Liver (tissue), 9 donors: ENCODE measurements around the gene EEIG2. TPM values are rescaled to one million over a fixed set of nuclear protein-coding genes. Genes with fewer than 3 reads are reported as not detected.
"Not testable (repeated sequence)": the region's sequence is repeated elsewhere in the genome, so short reads cannot be mapped to it uniquely, and the experiment has no call there.

Experiments
- DNase-seq: peaks from one replicate; pipeline ENCODE4 v3.0.0-alpha.2; 2017; ENCODE audit warnings: low spot score
- H3K27ac ChIP-seq, 2 donors: one replicate each; pipeline ENCODE4 v1.7.0; 2013; ENCODE audit warnings: inconsistent platforms in 2 of 2, low read length in 2 of 2, control low read depth in 1 of 2, low read depth in 1 of 2, mild to moderate bottlenecking in 1 of 2
- H3K27me3 ChIP-seq, 4 donors: one replicate each; pipeline versions ENCODE4 v1.6.1 to v1.7.0; 2013; ENCODE audit warnings: low read length in 3 of 4, inconsistent platforms in 1 of 4, mild to moderate bottlenecking in 1 of 4, moderate library complexity in 1 of 4; ENCODE audit not compliant: control insufficient read depth in 4 of 4, insufficient read depth in 4 of 4
- H3K36me3 ChIP-seq, 4 donors: one replicate each; pipeline versions ENCODE4 v1.6.1 to v1.7.0; 2013; ENCODE audit warnings: low read length in 3 of 4, mild to moderate bottlenecking in 3 of 4, low read depth in 1 of 4, moderate library complexity in 1 of 4; ENCODE audit not compliant: control insufficient read depth in 4 of 4, insufficient read depth in 3 of 4
- H3K4me1 ChIP-seq, 4 donors: one replicate each; pipeline versions ENCODE4 v1.6.1 to v1.7.0; 2013; ENCODE audit warnings: low read length in 3 of 4, mild to moderate bottlenecking in 3 of 4, moderate library complexity in 1 of 4; ENCODE audit not compliant: control insufficient read depth in 4 of 4, insufficient read depth in 4 of 4
- H3K4me3 ChIP-seq, 3 donors: one replicate each; pipeline versions ENCODE4 v1.6.1 to v1.7.0; 2013; ENCODE audit warnings: low read length in 3 of 3, control low read depth in 1 of 3, low read depth in 1 of 3, mild to moderate bottlenecking in 1 of 3
- H3K9ac ChIP-seq, 2 donors: one replicate each; pipeline ENCODE4 v1.7.0; 2013; ENCODE audit warnings: low read length in 2 of 2, mild to moderate bottlenecking in 2 of 2, moderate library complexity in 2 of 2, control low read depth in 1 of 2, low read depth in 1 of 2
- H3K9me3 ChIP-seq, 4 donors: one replicate each; pipeline versions ENCODE4 v1.6.1 to v1.7.0; 2013; ENCODE audit warnings: low read length in 3 of 4; ENCODE audit not compliant: control insufficient read depth in 4 of 4
- CTCF ChIP-seq: fragments of 150-350 bp; IDR thresholded peaks from 2 replicates; pipeline ENCODE4 v1.5.1; 2017; ENCODE audit warnings: improper control_type of control experiment, low read depth, low read length; ENCODE audit not compliant: missing input control
- EGR1 ChIP-seq, 2 donors: IDR thresholded peaks; 2 replicates each; pipeline ENCODE4 v1.6.1; 2016 to 2018; ENCODE audit warnings: antibody characterized with exemption in 2 of 2, low read depth in 2 of 2
- FOXA1 ChIP-seq: IDR thresholded peaks from 2 replicates; pipeline ENCODE4 v1.6.1; 2016; ENCODE audit warnings: antibody characterized with exemption
- FOXA2 ChIP-seq: IDR thresholded peaks from 2 replicates; pipeline ENCODE4 v1.6.1; 2016; ENCODE audit warnings: antibody characterized with exemption
- GABPA ChIP-seq, 2 donors: IDR thresholded peaks in 1 of 2; conservative IDR thresholded peaks in 1 of 2; 2 replicates each; pipeline ENCODE4 v1.6.1; 2016; ENCODE audit warnings: antibody characterized with exemption in 2 of 2, mild to moderate bottlenecking in 1 of 2, moderate library complexity in 1 of 2
- HNF4A ChIP-seq, 2 donors: conservative IDR thresholded peaks; 2 replicates each; pipeline ENCODE4 v1.6.1; 2016; ENCODE audit warnings: antibody characterized with exemption in 2 of 2, mild to moderate bottlenecking in 2 of 2
- HNF4G ChIP-seq: IDR thresholded peaks from 2 replicates; pipeline ENCODE4 v1.6.1; 2016; ENCODE audit warnings: antibody characterized with exemption
- JUND ChIP-seq, 2 donors: IDR thresholded peaks; 2 replicates each; pipeline ENCODE4 v1.6.1; 2016; ENCODE audit warnings: antibody characterized with exemption in 2 of 2
- MAX ChIP-seq: IDR thresholded peaks from 2 replicates; pipeline ENCODE4 v1.6.1; 2016; ENCODE audit warnings: antibody characterized with exemption
- NR2F2 ChIP-seq: IDR thresholded peaks from 2 replicates; pipeline ENCODE4 v1.6.1; 2016; ENCODE audit warnings: antibody characterized with exemption
- RAD21 ChIP-seq, 2 donors: IDR thresholded peaks; 2 replicates each; pipeline ENCODE4 v1.6.1; 2016; ENCODE audit warnings: antibody characterized with exemption in 2 of 2, mild to moderate bottlenecking in 2 of 2
- RXRA ChIP-seq, 2 donors: IDR thresholded peaks; 2 replicates each; pipeline ENCODE4 v1.6.1; 2017 to 2018; ENCODE audit warnings: antibody characterized with exemption in 2 of 2, mild to moderate bottlenecking in 1 of 2
- SP1 ChIP-seq: IDR thresholded peaks from 2 replicates; pipeline ENCODE4 v1.6.1; 2018; ENCODE audit warnings: antibody characterized with exemption, mild to moderate bottlenecking
- TAF1 ChIP-seq: conservative IDR thresholded peaks from 2 replicates; pipeline ENCODE4 v1.6.1; 2016; ENCODE audit warnings: antibody characterized with exemption, mild to moderate bottlenecking
- YY1 ChIP-seq: IDR thresholded peaks from 2 replicates; pipeline ENCODE4 v1.6.1; 2016; ENCODE audit warnings: antibody characterized with exemption, mild to moderate bottlenecking
- WGBS: extraction: QIAGEN DNeasy Blood & Tissue Kit; methylation state at CpG from one replicate; pipeline ENCODE4 v1.1.7; 2013; 5-methylcytosine and 5-hydroxymethylcytosine counted together
- polyA plus RNA-seq, 2 donors: library from polyadenylated mRNA; stranded (reverse) in 1 of 2; unstranded in 1 of 2; fragments of 200-250 nt in 1 of 2; fragments of >200 nt in 1 of 2; fragmentation: Nextera tagmentation in 1 of 2; extraction: Ambion mirVana in 1 of 2; gene quantifications; one replicate each; pipeline versions ENCODE4 v1.2.1 to v1.2.3, GENCODE V29; 2013 to 2015
- total RNA-seq, 2 donors: library from RNA; depleted of rRNA; stranded (reverse); fragments of >200 nt; gene quantifications; one replicate each; pipeline ENCODE4 v1.2.3, GENCODE V29; 2014
- TF ChIP-seq, protein P1 (sequence below): IDR thresholded peaks from 2 replicates; pipeline ENCODE4 v1.6.1; 2016; ENCODE audit warnings: antibody characterized with exemption
- TF ChIP-seq, protein P2 (sequence below): IDR thresholded peaks from 2 replicates; pipeline ENCODE4 v1.6.1; 2016; ENCODE audit warnings: antibody characterized with exemption
- TF ChIP-seq, protein P3 (sequence below): IDR thresholded peaks from 2 replicates; pipeline ENCODE4 v1.6.1; 2016; ENCODE audit warnings: antibody characterized with exemption, mild to moderate bottlenecking
- donor health status: healthy.
- donor health status: healthy.
- donor health status: healthy.
- donor health status: healthy.
- donor health status: healthy.

The EEIG2 gene
- total and polyA plus RNA-seq, 4 donors: 0.50 to 10.6 (median 1.7) TPM

DNA sequence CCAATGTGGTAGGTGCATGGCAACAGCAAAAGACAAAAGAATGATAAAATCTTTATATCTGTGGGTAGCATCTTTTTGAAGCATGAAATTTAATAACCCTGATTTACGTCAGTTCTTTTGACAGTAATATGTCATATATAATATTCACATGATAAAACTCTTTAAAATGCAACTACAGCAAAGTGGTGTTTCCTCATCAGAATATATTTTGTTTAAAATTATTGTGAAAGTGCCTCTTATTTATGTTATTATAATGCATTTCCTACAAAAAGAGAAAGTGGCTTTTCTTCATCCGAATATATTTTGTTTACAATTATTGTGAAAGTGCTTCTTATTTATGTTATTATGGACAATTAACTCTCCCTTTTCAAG, 46.9 kb upstream of the EEIG2 start:
- WGBS: 48% methylated on average over 2 of the region's 2 CpGs
- no peak overlapping the region for H3K27ac ChIP-seq
- no peaks in the 10 kb centered on the region for H3K36me3 ChIP-seq
- H3K9ac ChIP-seq: no peak overlapping the region
- H3K9me3 ChIP-seq: no peaks in the 10 kb centered on the region
- no peaks in the 10 kb centered on the region for H3K4me1 ChIP-seq
- DNase-seq: no peak
- H3K4me3 ChIP-seq: no peak overlapping the region
- H3K27me3 ChIP-seq: no peaks in the 10 kb centered on the region
- no peak for TF ChIP-seq RAD21 (IDR thresholded peaks at IDR 0.05)
- TF ChIP-seq FOXA2: no peak
- TF ChIP-seq JUND (IDR thresholded peaks at IDR 0.05): no peak
- TF ChIP-seq, protein P1, sequence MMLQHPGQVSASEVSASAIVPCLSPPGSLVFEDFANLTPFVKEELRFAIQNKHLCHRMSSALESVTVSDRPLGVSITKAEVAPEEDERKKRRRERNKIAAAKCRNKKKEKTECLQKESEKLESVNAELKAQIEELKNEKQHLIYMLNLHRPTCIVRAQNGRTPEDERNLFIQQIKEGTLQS: no peak
- TF ChIP-seq RXRA (IDR thresholded peaks at IDR 0.05): no peak
- no peak for TF ChIP-seq FOXA1
- TF ChIP-seq, protein P2, sequence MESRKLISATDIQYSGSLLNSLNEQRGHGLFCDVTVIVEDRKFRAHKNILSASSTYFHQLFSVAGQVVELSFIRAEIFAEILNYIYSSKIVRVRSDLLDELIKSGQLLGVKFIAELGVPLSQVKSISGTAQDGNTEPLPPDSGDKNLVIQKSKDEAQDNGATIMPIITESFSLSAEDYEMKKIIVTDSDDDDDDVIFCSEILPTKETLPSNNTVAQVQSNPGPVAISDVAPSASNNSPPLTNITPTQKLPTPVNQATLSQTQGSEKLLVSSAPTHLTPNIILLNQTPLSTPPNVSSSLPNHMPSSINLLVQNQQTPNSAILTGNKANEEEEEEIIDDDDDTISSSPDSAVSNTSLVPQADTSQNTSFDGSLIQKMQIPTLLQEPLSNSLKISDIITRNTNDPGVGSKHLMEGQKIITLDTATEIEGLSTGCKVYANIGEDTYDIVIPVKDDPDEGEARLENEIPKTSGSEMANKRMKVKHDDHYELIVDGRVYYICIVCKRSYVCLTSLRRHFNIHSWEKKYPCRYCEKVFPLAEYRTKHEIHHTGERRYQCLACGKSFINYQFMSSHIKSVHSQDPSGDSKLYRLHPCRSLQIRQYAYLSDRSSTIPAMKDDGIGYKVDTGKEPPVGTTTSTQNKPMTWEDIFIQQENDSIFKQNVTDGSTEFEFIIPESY: no peak
- no peak for TF ChIP-seq MAX
- no peak for TF ChIP-seq SP1
- TF ChIP-seq, protein P3, sequence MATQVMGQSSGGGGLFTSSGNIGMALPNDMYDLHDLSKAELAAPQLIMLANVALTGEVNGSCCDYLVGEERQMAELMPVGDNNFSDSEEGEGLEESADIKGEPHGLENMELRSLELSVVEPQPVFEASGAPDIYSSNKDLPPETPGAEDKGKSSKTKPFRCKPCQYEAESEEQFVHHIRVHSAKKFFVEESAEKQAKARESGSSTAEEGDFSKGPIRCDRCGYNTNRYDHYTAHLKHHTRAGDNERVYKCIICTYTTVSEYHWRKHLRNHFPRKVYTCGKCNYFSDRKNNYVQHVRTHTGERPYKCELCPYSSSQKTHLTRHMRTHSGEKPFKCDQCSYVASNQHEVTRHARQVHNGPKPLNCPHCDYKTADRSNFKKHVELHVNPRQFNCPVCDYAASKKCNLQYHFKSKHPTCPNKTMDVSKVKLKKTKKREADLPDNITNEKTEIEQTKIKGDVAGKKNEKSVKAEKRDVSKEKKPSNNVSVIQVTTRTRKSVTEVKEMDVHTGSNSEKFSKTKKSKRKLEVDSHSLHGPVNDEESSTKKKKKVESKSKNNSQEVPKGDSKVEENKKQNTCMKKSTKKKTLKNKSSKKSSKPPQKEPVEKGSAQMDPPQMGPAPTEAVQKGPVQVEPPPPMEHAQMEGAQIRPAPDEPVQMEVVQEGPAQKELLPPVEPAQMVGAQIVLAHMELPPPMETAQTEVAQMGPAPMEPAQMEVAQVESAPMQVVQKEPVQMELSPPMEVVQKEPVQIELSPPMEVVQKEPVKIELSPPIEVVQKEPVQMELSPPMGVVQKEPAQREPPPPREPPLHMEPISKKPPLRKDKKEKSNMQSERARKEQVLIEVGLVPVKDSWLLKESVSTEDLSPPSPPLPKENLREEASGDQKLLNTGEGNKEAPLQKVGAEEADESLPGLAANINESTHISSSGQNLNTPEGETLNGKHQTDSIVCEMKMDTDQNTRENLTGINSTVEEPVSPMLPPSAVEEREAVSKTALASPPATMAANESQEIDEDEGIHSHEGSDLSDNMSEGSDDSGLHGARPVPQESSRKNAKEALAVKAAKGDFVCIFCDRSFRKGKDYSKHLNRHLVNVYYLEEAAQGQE: no peak
- no peak for TF ChIP-seq HNF4A (conservative IDR thresholded peaks at IDR 0.05)
- TF ChIP-seq NR2F2: no peak
- TF ChIP-seq CTCF: no peak
- no peak for TF ChIP-seq YY1
- no peak for TF ChIP-seq EGR1 (IDR thresholded peaks at IDR 0.05; ENCODE audit: low read depth in 2 of 2)
- no peak for TF ChIP-seq TAF1
- no peak for TF ChIP-seq HNF4G
- no peak for TF ChIP-seq GABPA (IDR thresholded peaks at IDR 0.05 in 1 of 2, conservative IDR thresholded peaks at IDR 0.05 in 1 of 2)

- H3K9me3 ChIP-seq, H3K4me1 ChIP-seq, DNase-seq, H3K27ac ChIP-seq, H3K4me3 ChIP-seq, H3K9ac ChIP-seq, H3K27me3 ChIP-seq, H3K36me3 ChIP-seq: not testable (repeated sequence)
- 94% methylated on average over 2 of the region's 2 CpGs for WGBS
These were observed 46.0 kb upstream of the EEIG2 start for GRCh38 chr1:108513914-108514313.

DNA sequence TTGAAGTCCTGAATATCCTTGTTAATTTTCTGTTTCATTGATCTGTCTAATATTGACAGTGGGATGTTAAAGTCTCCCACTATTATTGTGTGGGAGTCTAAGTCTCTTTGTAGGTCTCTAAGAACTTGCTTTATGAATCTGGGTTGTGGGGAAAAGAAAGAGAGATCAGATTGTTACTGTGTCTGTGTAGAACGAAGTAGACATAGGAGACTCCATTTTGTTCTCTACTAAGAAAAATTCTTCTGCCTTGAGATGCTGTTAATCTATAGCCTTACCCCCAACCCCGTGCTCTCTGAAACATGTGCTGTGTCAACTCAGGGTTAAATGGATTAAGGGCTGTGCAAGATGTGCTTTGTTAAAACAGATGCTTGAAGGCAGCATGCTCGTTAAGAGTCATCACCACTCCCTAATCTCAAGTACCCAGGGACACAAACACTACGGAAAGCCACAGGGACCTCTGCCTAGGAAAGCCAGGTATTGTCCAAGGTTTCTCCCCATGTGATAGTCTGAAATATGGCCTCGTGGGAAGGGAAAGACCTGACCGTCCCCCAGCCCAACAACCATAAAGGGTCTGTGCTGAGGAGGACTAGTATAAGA, 42.5 kb upstream of the EEIG2 start:
- H3K27ac ChIP-seq, H3K9me3 ChIP-seq, H3K27me3 ChIP-seq, H3K9ac ChIP-seq, H3K4me3 ChIP-seq, DNase-seq, H3K36me3 ChIP-seq, H3K4me1 ChIP-seq: not testable (repeated sequence)
- 76% methylated on average over 6 of the region's 6 CpGs for WGBS
